Central memory CD8-positive, alpha-beta T cell (primary cell): Measurements from ENCODE around the gene PDE4B.
"Not testable (repeated sequence)": the region's sequence is repeated elsewhere in the genome, so short reads cannot be mapped to it uniquely, and the experiment has no call there.

ENCODE experiments used
- ATAC-seq: fragments of 150-1000 bp; cut with Tn5 transposase; replicated peaks from 2 replicates; pipeline ENCODE4 v1.10.0; 2022; ENCODE audit warnings: mild to moderate bottlenecking, moderate FRiP score, moderate number of reproducible peaks; ENCODE audit not compliant: poor library complexity, severe bottlenecking; ENCODE audit errors: extremely low read depth
- DNase-seq, 2 donors: peaks; one replicate each; pipeline ENCODE4 v3.0.0; 2021; ENCODE audit warnings: low spot score in 2 of 2
- H3K27ac Mint-ChIP-seq: one replicate; pipeline ENCODE4 v1.8.0; 2022; ENCODE audit warnings: low read depth, mild to moderate bottlenecking, moderate library complexity, mixed read lengths
- H3K27me3 Mint-ChIP-seq: one replicate; pipeline ENCODE4 v1.8.0; 2022; ENCODE audit warnings: mixed read lengths
- H3K36me3 Mint-ChIP-seq: one replicate; pipeline ENCODE4 v1.8.0; 2022; ENCODE audit warnings: mild to moderate bottlenecking, moderate library complexity, mixed read lengths; ENCODE audit not compliant: insufficient read depth
- H3K4me1 Mint-ChIP-seq: one replicate; pipeline ENCODE4 v1.8.0; 2022; ENCODE audit warnings: mixed read lengths
- H3K4me3 Mint-ChIP-seq: one replicate; pipeline ENCODE4 v1.8.0; 2022; ENCODE audit warnings: mild to moderate bottlenecking, moderate library complexity, mixed read lengths
- H3K9me3 Mint-ChIP-seq: one replicate; pipeline ENCODE4 v1.8.0; 2022; ENCODE audit warnings: mixed read lengths

The PDE4B gene

GRCh38 chr1:65995336-65995735 is 202.6 kb downstream of the PDE4B start:
- no peak for ATAC-seq
- Mint-ChIP-seq H3K36me3 (no peaks in the 10 kb centered on the region), H3K9me3 (no peaks in the 10 kb centered on the region), H3K4me3 (no peak overlapping the region), H3K27ac (no peak overlapping the region), H3K4me1 (no peaks in the 10 kb centered on the region), H3K27me3 (peaks cover 63% of the 10 kb centered on the region)
- DNase-seq, result no peak

GRCh38 chr1:65995928-65996327 is 203.2 kb downstream of the PDE4B start:
- no peak for DNase-seq
- Mint-ChIP-seq H3K4me1 (no peaks in the 10 kb centered on the region), H3K27ac (no peak overlapping the region), H3K9me3 (no peaks in the 10 kb centered on the region), H3K36me3 (no peaks in the 10 kb centered on the region), H3K27me3 (peaks cover 67% of the 10 kb centered on the region), H3K4me3 (no peak overlapping the region)
- ATAC-seq, result no peak

GRCh38 chr1:65997693-65998092 is 205.0 kb downstream of the PDE4B start:
- ATAC-seq (no peak), DNase-seq (no peak)
- Mint-ChIP-seq H3K9me3 (no peaks in the 10 kb centered on the region), H3K27ac (no peak overlapping the region), H3K4me1 (no peaks in the 10 kb centered on the region), H3K36me3 (no peaks in the 10 kb centered on the region), H3K27me3 (peaks cover 64% of the 10 kb centered on the region), H3K4me3 (no peak overlapping the region)

DNA sequence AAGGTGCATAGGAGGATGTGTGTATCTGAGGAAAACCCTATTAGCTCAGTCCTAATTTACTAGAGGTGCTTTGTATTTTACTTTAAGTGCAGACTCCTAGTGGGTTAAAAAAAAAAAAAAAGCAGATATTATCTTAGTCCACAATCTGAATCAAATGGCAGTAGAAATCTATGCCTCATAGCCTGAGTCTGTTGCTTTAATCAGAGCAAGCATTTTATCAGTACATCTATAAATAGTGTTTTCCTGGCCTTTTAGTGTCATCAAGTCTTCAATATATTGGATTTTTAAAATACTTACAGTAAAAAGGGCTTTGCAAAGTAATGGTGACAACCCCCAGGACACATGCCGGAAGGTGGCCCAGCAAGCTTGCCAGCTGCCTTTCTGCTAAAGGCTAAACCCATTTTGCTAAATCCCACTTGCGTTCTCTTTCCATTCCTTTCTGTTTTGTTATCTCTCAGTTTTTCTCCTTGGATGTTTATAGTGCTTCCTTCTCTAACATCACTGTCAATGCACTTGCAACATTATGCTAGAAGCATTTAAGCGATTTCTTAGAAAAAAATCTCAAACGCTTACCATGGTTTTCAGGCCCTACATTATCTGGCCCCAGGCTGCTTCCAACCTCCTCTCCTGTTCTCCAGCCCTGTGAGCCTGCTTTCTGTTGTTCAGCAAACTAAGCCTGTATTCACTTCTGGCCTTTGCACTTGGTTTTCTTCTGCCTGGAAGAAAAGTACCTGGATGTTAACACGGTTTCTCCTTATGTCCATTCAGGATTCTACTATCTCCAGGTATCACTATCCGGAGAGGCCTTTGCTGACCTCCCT is 206.3 kb downstream of the PDE4B start:
- H3K27me3 Mint-ChIP-seq, result peaks cover 73% of the 10 kb centered on the region
- H3K27ac Mint-ChIP-seq, result no peak overlapping the region
- no peaks in the 10 kb centered on the region for H3K9me3 Mint-ChIP-seq
- no peak overlapping the region for H3K4me3 Mint-ChIP-seq
- H3K36me3 Mint-ChIP-seq, result no peaks in the 10 kb centered on the region
- H3K4me1 Mint-ChIP-seq, result no peaks in the 10 kb centered on the region
- DNase-seq, result no peak
- ATAC-seq, result no peak

- Mint-ChIP-seq H3K4me1 (no peaks in the 10 kb centered on the region), H3K36me3 (no peaks in the 10 kb centered on the region), H3K27me3 (peaks cover 66% of the 10 kb centered on the region), H3K9me3 (no peaks in the 10 kb centered on the region), H3K27ac (no peak overlapping the region), H3K4me3 (no peak overlapping the region)
- ATAC-seq (no peak), DNase-seq (no peak)
These were observed 207.4 kb downstream of the PDE4B start for GRCh38 chr1:66000033-66000637.

GRCh38 chr1:66003690-66004089 is 211.0 kb downstream of the PDE4B start:
- Mint-ChIP-seq H3K27me3 (peaks cover 56% of the 10 kb centered on the region), H3K36me3 (no peaks in the 10 kb centered on the region), H3K4me3 (no peak overlapping the region), H3K27ac (no peak overlapping the region), H3K9me3 (no peaks in the 10 kb centered on the region), H3K4me1 (no peaks in the 10 kb centered on the region)
- DNase-seq (no peak), ATAC-seq (no peak)

GRCh38 chr1:66006534-66006933 is 213.8 kb downstream of the PDE4B start:
- not testable (repeated sequence) for H3K27ac Mint-ChIP-seq, DNase-seq, H3K4me3 Mint-ChIP-seq, H3K36me3 Mint-ChIP-seq, ATAC-seq, H3K9me3 Mint-ChIP-seq, H3K4me1 Mint-ChIP-seq
- H3K27me3 Mint-ChIP-seq, result peaks cover 46% of the 10 kb centered on the region

GRCh38 chr1:66012106-66012784 is 219.6 kb downstream of the PDE4B start:
- Mint-ChIP-seq H3K9me3 (no peaks in the 10 kb centered on the region), H3K27ac (no peak overlapping the region), H3K36me3 (no peaks in the 10 kb centered on the region), H3K4me3 (no peak overlapping the region), H3K27me3 (peaks cover 48% of the 10 kb centered on the region), H3K4me1 (no peaks in the 10 kb centered on the region)
- ATAC-seq (peak; percentile 32), DNase-seq (no peak)

GRCh38 chr1:66013371-66013770 is 220.7 kb downstream of the PDE4B start:
- Mint-ChIP-seq H3K4me1 (no peaks in the 10 kb centered on the region), H3K9me3 (no peaks in the 10 kb centered on the region), H3K36me3 (no peaks in the 10 kb centered on the region), H3K27me3 (peaks cover 37% of the 10 kb centered on the region), H3K27ac (no peak overlapping the region), H3K4me3 (no peak overlapping the region)
- ATAC-seq (no peak), DNase-seq (no peak)

- H3K27ac Mint-ChIP-seq, result no peak overlapping the region
- H3K36me3 Mint-ChIP-seq, result no peaks in the 10 kb centered on the region
- DNase-seq (no peak), ATAC-seq (no peak)
- no peak overlapping the region for H3K4me3 Mint-ChIP-seq
- H3K4me1 Mint-ChIP-seq, result no peaks in the 10 kb centered on the region
- H3K27me3 Mint-ChIP-seq, result peaks cover 56% of the 10 kb centered on the region
- H3K9me3 Mint-ChIP-seq, result peaks cover 6% of the 10 kb centered on the region
These were observed 230.4 kb downstream of the PDE4B start for GRCh38 chr1:66022904-66023620.

GRCh38 chr1:66025188-66025587 is 232.5 kb downstream of the PDE4B start:
- no peak for ATAC-seq
- Mint-ChIP-seq H3K4me3 (no peak overlapping the region), H3K4me1 (no peaks in the 10 kb centered on the region), H3K36me3 (no peaks in the 10 kb centered on the region), H3K9me3 (peaks cover 6% of the 10 kb centered on the region), H3K27ac (no peak overlapping the region), H3K27me3 (peaks cover 56% of the 10 kb centered on the region)
- no peak for DNase-seq

DNA sequence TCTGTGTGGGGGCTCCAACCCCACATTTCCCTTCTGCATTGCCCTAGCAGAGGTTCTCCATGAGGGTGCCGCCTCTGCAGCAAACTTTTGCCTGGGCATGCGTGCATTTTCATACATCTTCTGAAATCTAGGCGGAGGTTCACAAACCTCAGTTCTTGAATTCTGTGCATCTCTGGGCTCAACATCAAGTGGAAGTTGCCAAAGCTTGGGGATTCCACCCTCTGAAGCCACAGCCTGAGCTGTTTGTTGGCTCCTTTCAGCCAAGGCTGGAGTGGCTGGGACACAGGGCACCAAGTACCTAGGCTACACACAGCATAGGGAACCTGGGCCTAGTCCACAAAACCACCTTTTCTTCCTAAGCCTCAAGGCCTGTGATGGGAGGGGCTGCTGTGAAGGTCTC is 235.3 kb downstream of the PDE4B start:
- Mint-ChIP-seq H3K27me3 (peaks cover 44% of the 10 kb centered on the region), H3K36me3 (no peaks in the 10 kb centered on the region), H3K4me3 (no peak overlapping the region), H3K9me3 (peaks cover 5% of the 10 kb centered on the region), H3K4me1 (no peaks in the 10 kb centered on the region), H3K27ac (no peak overlapping the region)
- no peak for ATAC-seq
- DNase-seq, result no peak
